IPS-18a (cell line): ENCODE results near the gene ZNF688.
A peak's percentile ranks its signal among the peaks of the same experiment; 100 is the strongest.
"Not testable (repeated sequence)": the region's sequence is repeated elsewhere in the genome, so short reads cannot be mapped to it uniquely, and the experiment has no call there.

Source experiments
- H3K27ac ChIP-seq: one replicate; pipeline ENCODE4 v1.5.1; 2013; ENCODE audit warnings: low read length
- H3K27me3 ChIP-seq: one replicate; pipeline ENCODE4 v1.6.1; 2013; ENCODE audit warnings: mild to moderate bottlenecking, low read length; ENCODE audit not compliant: control insufficient read depth, insufficient read depth
- H3K36me3 ChIP-seq: one replicate; pipeline ENCODE4 v1.6.1; 2013; ENCODE audit warnings: low read depth, low read length; ENCODE audit not compliant: control insufficient read depth
- H3K4me1 ChIP-seq: one replicate; pipeline ENCODE4 v1.6.1; 2013; ENCODE audit warnings: low read depth, low read length; ENCODE audit not compliant: control insufficient read depth
- H3K4me3 ChIP-seq: one replicate; pipeline ENCODE4 v1.5.1; 2013; ENCODE audit warnings: low read length
- H3K9ac ChIP-seq: one replicate; pipeline ENCODE4 v1.6.1; 2013; ENCODE audit warnings: mild to moderate bottlenecking, low read length, moderate library complexity
- H3K9me3 ChIP-seq: one replicate; pipeline ENCODE4 v1.6.1; 2013; ENCODE audit warnings: low read depth, low read length; ENCODE audit not compliant: control insufficient read depth

ZNF688 gene

DNA sequence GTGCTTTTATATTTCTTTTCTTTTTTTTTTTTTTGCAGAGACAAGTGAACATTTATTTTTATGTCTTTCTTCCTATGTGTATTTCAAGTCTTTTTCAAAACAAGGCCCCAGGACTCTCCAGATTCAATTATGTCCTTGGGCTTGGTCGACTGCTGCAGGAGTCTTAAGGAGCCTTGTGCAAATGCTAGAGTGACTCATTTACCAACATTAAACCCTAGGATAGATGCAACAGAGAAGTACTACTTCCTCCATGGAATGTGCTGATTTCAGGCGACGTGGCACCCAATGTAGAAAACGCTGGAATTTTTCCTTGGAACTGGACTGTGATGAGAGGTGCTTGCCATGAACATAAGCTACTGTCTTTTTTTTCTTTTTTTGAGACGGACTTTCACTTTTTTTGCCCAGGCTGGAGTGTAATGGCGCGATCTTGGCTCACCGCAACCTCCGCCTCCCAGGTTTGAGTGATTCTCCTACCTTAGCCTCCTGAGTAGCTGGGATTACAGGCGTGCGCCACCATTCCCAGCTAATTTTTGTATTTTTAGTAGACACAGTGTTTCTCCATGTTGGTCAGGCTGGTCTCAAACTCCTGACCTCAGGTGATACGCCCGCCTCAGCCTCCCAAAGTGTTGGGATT, 35.0 kb downstream of the ZNF688 start:
- peak overlapping the region; percentile 99 for H3K27ac ChIP-seq
- H3K9ac ChIP-seq = peak overlapping the region; percentile 98
- peak overlapping the region; percentile 89 for H3K4me3 ChIP-seq
- peaks cover 12% of the 10 kb centered on the region for H3K4me1 ChIP-seq
- H3K9me3 ChIP-seq, H3K36me3 ChIP-seq, H3K27me3 ChIP-seq: not testable (repeated sequence)

DNA sequence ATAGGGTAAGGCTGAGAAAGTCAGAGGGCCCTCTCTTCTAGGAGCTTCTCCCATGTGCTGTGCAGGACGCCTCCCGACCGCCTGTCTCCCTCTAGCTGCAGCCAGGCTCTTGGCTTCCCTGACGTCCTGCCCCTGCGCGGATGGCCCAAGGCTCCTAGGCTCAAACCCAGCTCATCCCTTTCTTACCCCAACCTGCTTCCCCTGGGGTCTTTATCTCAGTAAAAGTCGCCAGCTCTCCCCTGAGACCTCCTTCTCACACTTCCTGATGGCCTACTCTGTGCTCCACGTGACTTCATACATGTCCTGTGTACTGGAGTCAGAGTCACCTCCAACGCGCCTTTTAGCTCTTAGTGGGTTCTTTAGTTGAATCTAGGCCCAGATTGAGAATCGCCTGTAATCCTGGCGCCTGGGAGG, 35.7 kb downstream of the ZNF688 start:
- Histone ChIP-seq H3K9ac (peak overlapping the region; percentile 98), H3K4me3 (peak overlapping the region; percentile 89), H3K4me1 (peaks cover 8% of the 10 kb centered on the region), H3K9me3 (no peaks in the 10 kb centered on the region), H3K36me3 (peaks cover 8% of the 10 kb centered on the region), H3K27ac (peak overlapping the region; percentile 99), H3K27me3 (no peaks in the 10 kb centered on the region)

DNA sequence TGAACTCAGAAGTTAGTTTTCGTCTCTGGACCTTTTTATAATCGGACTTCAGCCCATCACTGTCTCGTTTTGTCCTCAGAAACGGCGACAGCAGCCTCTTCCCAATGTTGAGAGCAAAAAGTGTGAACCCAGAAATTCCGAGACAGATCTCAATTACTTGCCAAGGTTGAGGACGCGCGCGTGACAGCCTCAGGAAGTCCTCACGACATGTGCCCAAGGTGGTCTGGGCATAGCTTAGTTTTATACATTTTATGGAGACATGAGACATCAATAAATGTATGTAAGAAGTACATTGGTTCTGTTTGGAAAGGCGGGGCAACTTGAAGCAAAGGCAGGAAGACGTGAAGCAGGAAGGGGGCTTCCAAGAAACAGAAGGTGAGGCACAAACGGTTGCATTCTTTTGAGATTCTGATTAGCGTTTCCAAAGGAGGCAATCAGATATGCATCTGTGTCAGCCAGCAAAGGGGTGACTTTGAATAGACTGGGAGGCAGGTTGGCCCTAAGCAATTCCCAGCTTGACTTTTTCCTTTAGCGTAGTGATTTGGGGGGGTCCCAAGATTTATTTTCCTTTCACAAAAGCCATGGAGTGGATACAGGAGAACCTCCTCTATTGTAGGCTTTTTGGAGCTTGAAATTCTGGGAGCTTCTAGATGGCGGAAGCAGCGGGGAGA, 36.3 kb downstream of the ZNF688 start:
- peak overlapping the region; percentile 98 for H3K9ac ChIP-seq
- H3K27ac ChIP-seq = peak overlapping the region; percentile 99
- no peaks in the 10 kb centered on the region for H3K9me3 ChIP-seq
- peaks cover 10% of the 10 kb centered on the region for H3K36me3 ChIP-seq
- H3K4me3 ChIP-seq = peak overlapping the region; percentile 89
- H3K27me3 ChIP-seq = no peaks in the 10 kb centered on the region
- H3K4me1 ChIP-seq = peaks cover 8% of the 10 kb centered on the region

DNA sequence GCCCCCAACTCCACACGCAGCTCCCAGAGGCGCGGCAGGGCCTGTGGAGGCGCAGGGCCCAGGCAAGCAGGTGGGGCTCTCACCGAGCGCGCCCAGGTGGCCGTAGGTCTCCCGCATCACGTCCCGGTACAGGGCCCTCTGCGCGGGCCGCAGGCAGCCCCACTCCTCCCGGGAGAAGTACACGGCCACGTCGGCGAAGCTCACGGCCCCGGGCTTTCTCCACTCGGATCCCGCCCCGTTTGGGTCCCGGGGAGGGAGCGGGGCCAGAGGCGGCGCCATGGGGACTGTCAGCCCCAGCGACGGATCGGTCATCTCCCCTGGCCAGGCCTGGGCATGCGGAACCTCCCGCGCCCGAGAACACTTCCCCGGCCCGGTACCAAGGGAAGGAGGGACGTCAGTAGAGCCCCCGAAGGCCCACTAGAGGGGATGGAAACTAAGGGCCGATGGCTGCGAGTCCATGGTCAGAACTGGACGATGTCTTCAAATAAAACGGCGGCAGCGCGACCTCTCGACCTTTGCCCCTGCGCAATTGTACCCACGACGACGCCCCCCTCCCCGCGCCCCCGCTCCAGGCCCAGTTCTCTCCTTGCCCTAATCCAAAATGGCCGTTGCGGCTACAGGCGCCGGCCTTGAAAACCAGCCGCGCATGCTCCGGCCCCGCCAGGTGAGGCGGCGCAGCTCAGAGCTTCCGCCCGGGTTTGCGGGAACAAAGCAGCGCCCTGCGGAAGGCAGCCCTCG, 37.0 kb downstream of the ZNF688 start, which contains the start of gene ZNF747:
Gene ZNF747, minus strand, starts transcription at position 491 of the 738 bp plus-strand sequence. Its CDS starts 179 bp downstream, at position 312.
- Histone ChIP-seq H3K4me1 (peaks cover 8% of the 10 kb centered on the region), H3K4me3 (peak within 1 kb of the TSS; percentile 89), H3K9ac (peak within 1 kb of the TSS; percentile 98), H3K36me3 (peaks cover 10% of the 10 kb centered on the region), H3K27ac (peak within 1 kb of the TSS; percentile 99), H3K9me3 (no peaks in the 10 kb centered on the region), H3K27me3 (no peaks in the 10 kb centered on the region)

DNA sequence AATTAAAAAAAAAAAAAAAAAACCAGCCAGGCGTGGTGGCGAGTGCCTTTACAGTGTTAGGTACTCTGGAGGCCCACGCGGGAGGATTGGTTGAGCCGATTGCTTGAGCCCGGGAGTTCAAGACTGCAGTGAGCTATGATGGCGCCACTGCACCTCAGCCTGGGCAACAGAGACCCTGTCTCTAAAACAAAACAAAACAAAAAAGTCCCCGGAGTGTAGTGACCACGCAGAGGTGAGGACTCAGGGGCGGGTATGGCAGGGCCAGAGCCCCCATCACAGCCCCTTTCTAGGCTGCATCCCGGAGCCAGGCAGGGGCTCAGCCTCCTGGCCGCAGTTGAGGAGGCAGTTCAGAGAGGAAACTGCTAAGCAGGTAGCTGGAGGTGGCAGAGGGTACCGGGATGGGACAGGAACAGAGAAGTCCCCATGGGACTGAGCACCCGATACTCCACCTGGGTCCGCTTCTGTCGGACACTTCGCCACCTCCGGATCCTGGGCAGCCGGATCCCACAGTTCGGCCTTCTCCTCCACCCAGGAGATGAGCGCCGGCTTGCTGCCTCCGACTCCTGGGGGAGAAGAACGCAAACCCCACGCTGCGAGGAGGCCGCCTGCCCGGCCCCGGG, 37.7 kb downstream of the ZNF688 start:
- Histone ChIP-seq H3K27me3 (no peaks in the 10 kb centered on the region), H3K9me3 (no peaks in the 10 kb centered on the region), H3K4me1 (peaks cover 8% of the 10 kb centered on the region), H3K36me3 (peaks cover 10% of the 10 kb centered on the region), H3K9ac (peak overlapping the region; percentile 98), H3K27ac (no peak overlapping the region), H3K4me3 (peak overlapping the region; percentile 89)

DNA sequence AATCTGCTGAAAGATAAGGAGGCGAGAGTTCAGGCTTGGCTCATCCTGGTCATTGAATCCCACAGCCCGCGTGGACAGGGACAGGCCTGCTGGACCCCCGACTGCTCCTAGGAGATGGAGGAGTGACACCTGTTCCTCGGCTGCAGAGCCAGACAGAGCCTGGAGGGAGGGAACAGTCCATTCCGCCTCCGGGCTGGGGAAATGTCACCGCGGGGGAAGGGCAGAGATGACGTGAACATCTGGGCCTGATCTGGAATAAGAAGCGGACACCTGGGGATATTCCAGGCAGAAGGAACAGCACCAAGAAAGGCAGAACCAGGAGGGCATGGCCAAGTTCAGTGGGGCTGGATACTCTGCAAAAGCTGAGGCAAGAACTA, 38.4 kb downstream of the ZNF688 start:
- Histone ChIP-seq H3K36me3 (peaks cover 10% of the 10 kb centered on the region), H3K27me3 (no peaks in the 10 kb centered on the region), H3K9me3 (no peaks in the 10 kb centered on the region), H3K4me3 (no peak overlapping the region), H3K4me1 (peaks cover 8% of the 10 kb centered on the region), H3K27ac (no peak overlapping the region), H3K9ac (no peak overlapping the region)

DNA sequence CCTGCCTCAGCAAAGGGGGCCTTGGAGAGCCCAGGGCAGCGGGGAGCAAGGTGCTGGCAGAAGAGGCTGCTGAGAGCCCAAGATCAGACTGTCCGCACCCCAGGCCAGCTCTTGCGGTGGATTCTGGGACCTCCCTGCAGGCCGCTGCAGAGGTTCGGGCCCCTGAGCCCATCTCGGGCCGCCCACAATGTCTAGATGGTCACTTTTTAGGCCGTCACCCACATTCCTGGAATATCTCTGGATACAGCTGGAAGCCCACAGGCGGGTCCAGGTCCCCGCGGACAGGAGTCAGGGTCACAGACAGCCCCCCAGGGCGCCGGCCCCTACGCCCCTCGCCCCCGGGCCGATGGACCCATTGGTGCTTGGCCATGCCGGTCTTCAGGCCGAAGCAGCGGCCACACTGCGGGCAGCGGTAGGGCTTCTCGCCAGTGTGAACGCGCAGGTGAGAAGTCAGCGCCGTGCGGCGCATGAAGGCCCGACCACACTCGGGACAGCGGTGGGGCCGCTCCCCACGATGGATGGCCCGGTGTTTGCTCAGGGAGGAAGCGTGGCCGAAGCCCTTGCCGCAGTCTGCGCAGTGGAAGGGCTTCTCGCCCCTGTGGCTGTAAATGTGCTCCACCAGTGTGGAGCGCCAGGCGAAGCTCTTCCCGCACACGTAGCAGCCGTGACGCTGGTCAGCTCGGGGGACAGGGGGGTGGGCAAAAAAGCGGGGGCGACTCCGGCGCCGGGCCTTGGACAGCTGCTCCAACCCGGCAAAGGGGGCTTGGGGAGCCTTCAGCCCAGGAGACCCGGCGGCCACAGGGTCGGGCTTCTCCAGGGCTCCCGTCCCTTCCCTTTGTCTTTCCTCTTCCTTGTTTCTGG, 39.0 kb downstream of the ZNF688 start:
- no peak overlapping the region for H3K27ac ChIP-seq
- peaks cover 10% of the 10 kb centered on the region for H3K36me3 ChIP-seq
- no peaks in the 10 kb centered on the region for H3K27me3 ChIP-seq
- no peak overlapping the region for H3K4me3 ChIP-seq
- peaks cover 13% of the 10 kb centered on the region for H3K4me1 ChIP-seq
- no peak overlapping the region for H3K9ac ChIP-seq
- no peaks in the 10 kb centered on the region for H3K9me3 ChIP-seq

DNA sequence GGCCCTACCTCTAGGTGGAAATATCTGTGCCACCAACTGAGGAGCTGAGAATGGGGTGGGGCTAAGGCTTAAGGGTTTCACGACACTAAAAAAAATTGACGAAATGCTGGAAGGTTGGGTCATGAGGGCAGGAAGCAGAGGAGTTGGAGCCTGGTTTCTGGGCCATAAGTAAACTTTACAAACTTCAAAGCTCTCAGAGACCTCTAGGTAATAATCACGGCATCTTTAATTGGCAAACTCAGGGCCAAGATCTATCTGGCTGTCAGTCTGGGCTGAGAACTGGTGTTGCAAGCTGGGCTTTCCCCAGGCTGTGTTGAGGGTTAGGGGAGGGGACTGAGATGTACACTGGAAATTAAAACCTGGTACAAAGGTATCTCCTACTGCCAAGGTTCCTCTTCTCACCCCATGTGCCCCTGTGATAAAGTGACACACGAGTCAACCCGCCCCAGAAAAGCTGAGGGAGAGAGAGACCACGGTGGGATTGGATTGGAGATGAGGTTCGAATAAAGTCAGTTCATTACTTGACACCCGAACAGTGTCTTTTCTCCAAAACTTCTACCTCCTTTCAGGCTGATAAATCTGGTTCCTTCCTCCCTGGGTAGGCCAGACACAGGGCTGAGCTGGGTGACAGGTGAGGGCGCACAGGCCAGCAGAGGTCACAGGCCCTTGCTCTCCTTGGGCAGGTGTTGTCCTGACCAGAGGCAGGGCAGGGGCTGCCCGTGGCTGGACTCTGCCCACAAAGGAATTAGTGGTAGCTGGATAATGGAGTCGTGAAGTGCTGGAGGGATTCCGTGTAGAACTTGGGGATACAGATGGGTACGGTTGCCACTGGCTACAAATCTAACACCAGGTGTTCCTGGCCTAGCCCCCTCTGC, 41.1 kb downstream of the ZNF688 start:
- peaks cover 9% of the 10 kb centered on the region for H3K4me1 ChIP-seq
- peaks cover 10% of the 10 kb centered on the region for H3K36me3 ChIP-seq
- H3K4me3 ChIP-seq = no peak overlapping the region
- no peak overlapping the region for H3K9ac ChIP-seq
- H3K9me3 ChIP-seq = no peaks in the 10 kb centered on the region
- no peak overlapping the region for H3K27ac ChIP-seq
- no peaks in the 10 kb centered on the region for H3K27me3 ChIP-seq

DNA sequence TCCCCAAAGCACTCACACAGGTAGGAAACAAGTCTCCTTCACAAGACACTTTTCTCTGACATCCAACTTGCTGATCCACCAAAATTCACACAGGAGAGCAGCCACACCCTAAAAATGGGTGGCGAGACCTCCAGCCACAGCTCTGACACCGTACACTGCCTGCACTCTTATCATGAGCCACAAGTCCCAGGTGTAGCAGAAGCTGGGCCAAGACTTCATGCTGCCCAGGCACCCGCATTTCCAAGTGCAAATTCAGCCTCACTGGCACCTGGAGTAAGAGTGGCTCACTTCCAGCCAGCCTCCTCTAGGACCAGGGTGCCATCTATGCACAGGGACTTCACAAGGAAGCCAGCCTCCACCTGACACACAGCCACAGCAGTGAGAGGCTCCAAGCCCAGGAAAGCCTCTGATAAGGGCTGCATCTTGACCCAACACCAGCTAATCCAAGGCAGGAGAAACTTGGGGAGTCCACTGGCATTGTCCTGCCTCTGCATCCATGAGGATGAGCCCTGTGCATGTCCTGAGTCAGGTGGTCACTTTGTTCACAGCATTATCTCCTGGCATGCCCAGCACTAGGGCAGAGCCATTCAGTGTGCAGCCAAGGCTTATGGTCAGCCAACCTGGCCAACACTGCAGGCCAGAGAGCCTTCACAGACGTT, 42.6 kb downstream of the ZNF688 start:
- no peaks in the 10 kb centered on the region for H3K27me3 ChIP-seq
- H3K4me3 ChIP-seq = no peak overlapping the region
- no peak overlapping the region for H3K9ac ChIP-seq
- H3K27ac ChIP-seq = no peak overlapping the region
- no peaks in the 10 kb centered on the region for H3K9me3 ChIP-seq
- H3K4me1 ChIP-seq = peaks cover 9% of the 10 kb centered on the region
- peaks cover 10% of the 10 kb centered on the region for H3K36me3 ChIP-seq

DNA sequence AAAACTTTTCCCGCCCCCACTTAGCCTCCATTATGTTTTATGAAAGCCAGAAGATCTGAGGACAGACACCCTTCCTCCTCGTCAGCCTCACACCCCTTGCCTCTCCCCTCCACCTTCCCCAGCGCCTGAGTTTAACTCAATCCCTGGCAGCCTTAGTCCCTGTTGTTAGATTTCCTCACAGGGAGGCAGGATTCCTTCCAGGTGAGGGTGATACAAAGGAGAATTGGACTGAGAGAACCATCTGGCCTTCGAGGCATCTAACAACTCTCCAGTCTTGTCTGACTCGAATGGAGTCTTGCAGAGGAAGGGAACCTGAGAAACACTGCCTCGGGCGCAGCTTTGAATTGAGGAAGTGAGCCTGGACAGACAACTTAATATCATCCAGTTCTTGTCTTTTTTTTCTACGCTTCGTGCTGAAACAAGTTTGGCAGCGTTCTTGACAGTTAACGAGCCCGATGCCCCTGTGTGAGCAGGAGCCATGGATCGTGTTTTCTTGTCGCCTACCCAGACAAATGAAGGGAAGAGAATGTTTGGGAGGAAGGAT, 43.8 kb downstream of the ZNF688 start:
- no peaks in the 10 kb centered on the region for H3K9me3 ChIP-seq
- H3K27me3 ChIP-seq = no peaks in the 10 kb centered on the region
- peaks cover 10% of the 10 kb centered on the region for H3K36me3 ChIP-seq
- peak overlapping the region; percentile 86 for H3K27ac ChIP-seq
- peak overlapping the region; percentile 87 for H3K4me3 ChIP-seq
- H3K9ac ChIP-seq = peak overlapping the region; percentile 86
- H3K4me1 ChIP-seq = peaks cover 9% of the 10 kb centered on the region
